Hepatocyte (in vitro differentiated cells): ENCODE results near the gene MEF2D. TPM values are rescaled to one million over a fixed set of nuclear protein-coding genes. Genes with fewer than 3 reads are reported as not detected.

Source experiments
- DNase-seq: peaks from one replicate; pipeline ENCODE4 v3.0.0-alpha.2; 2016; ENCODE audit warnings: low spot score
- H2AFZ ChIP-seq: fragments of 200-600 bp; sonication (generic); 2 replicates; pipeline ENCODE4 v1.6.0; 2016; ENCODE audit warnings: antibody characterized with exemption, mild to moderate bottlenecking
- H3K27ac ChIP-seq: fragments of 200-600 bp; sonication (generic); 2 replicates; pipeline ENCODE4 v1.5.1; 2016; ENCODE audit warnings: mild to moderate bottlenecking
- H3K27me3 ChIP-seq: fragments of 200-600 bp; sonication (generic); 2 replicates; pipeline ENCODE4 v1.6.1; 2016
- H3K36me3 ChIP-seq: fragments of 200-600 bp; sonication (generic); replicated peaks from 2 replicates; pipeline ENCODE4 v1.5.1; 2016; ENCODE audit warnings: low read depth; ENCODE audit not compliant: insufficient read depth
- H3K4me1 ChIP-seq: fragments of 200-600 bp; sonication (generic); 2 replicates; pipeline ENCODE4 v1.5.1; 2016; ENCODE audit warnings: mild to moderate bottlenecking, moderate library complexity; ENCODE audit not compliant: insufficient read depth
- H3K4me2 ChIP-seq: fragments of 200-600 bp; sonication (generic); 2 replicates; pipeline ENCODE4 v1.6.0; 2016
- H3K4me3 ChIP-seq: fragments of 200-600 bp; sonication (generic); 2 replicates; pipeline ENCODE4 v1.5.1; 2016; ENCODE audit warnings: mild to moderate bottlenecking
- H3K79me2 ChIP-seq: fragments of 200-600 bp; sonication (generic); 2 replicates; pipeline ENCODE4 v1.6.0; 2017; ENCODE audit warnings: mild to moderate bottlenecking
- H3K9me2 ChIP-seq: fragments of 200-600 bp; sonication (generic); replicated peaks from 2 replicates; pipeline ENCODE4 v1.6.0; 2017; ENCODE audit warnings: mild to moderate bottlenecking; ENCODE audit not compliant: insufficient read depth
- H3K9me3 ChIP-seq: fragments of 200-600 bp; sonication (generic); 2 replicates; pipeline ENCODE4 v1.5.1; 2016; ENCODE audit warnings: low read depth, mild to moderate bottlenecking
- H4K20me1 ChIP-seq: fragments of 200-600 bp; sonication (generic); 2 replicates; pipeline ENCODE4 v1.6.0; 2016; ENCODE audit warnings: mild to moderate bottlenecking; ENCODE audit not compliant: insufficient read depth, poor library complexity, severe bottlenecking
- CTCF ChIP-seq: fragments of 200-600 bp; sonication (generic); IDR thresholded peaks from 2 replicates; pipeline ENCODE4 v1.5.1; 2016; ENCODE audit warnings: antibody characterized with exemption, mild to moderate bottlenecking; ENCODE audit not compliant: poor library complexity
- EZH2 ChIP-seq: fragments of 200-600 bp; sonication (generic); IDR thresholded peaks from 2 replicates; pipeline ENCODE4 v1.6.1; 2016; ENCODE audit warnings: antibody characterized with exemption, mild to moderate bottlenecking, borderline replicate concordance
- EZH2phosphoT487 ChIP-seq: fragments of 200-600 bp; sonication (generic); IDR thresholded peaks from one replicate; pipeline ENCODE4 v1.6.1; 2018; ENCODE audit warnings: antibody characterized with exemption, mild to moderate bottlenecking, low read depth, moderate library complexity; ENCODE audit not compliant: unreplicated experiment, severe bottlenecking
- WGBS: methylation state at CpG from one replicate; pipeline ENCODE4 v1.1.6; 2016; ENCODE audit warnings: low lambda C conversion rate; ENCODE audit errors: missing lambda C conversion rate; 5-methylcytosine and 5-hydroxymethylcytosine counted together
- polyA plus RNA-seq: library from polyadenylated mRNA; unstranded; fragments of >200 nt; fragmentation: Nextera tagmentation; extraction: Ambion mirVana; gene quantifications from 2 replicates; pipeline ENCODE4 v1.2.1, GENCODE V29; 2016
- total RNA-seq: library from RNA; depleted of rRNA; stranded (reverse); fragments of >200 nt; gene quantifications from 2 replicates; pipeline ENCODE4 v1.2.3, GENCODE V29; 2014

The MEF2D gene
- total and polyA plus RNA-seq, 2 experiments from 2014 or later, result 20.1 to 25.1 TPM

- H3K4me2 ChIP-seq, result no peak overlapping the region
- no peaks in the 10 kb centered on the region for H3K4me1 ChIP-seq
- no peaks in the 10 kb centered on the region for H3K79me2 ChIP-seq
- no peak for TF ChIP-seq EZH2phosphoT487
- no peak for TF ChIP-seq CTCF
- no peak for TF ChIP-seq EZH2
- DNase-seq, result no peak
- no peaks in the 10 kb centered on the region for H4K20me1 ChIP-seq
- no peaks in the 10 kb centered on the region for H3K9me3 ChIP-seq
- no peak overlapping the region for H3K4me3 ChIP-seq
- no peak overlapping the region for H2AFZ ChIP-seq
- no peaks in the 10 kb centered on the region for H3K9me2 ChIP-seq
- H3K27me3 ChIP-seq, result no peaks in the 10 kb centered on the region
- no peaks in the 10 kb centered on the region for H3K36me3 ChIP-seq
- no peak overlapping the region for H3K27ac ChIP-seq
- WGBS, result 84% methylated on average over 2 of the region's 2 CpGs
These were observed 48.8 kb upstream of the MEF2D start for GRCh38 chr1:156549390-156549789.

GRCh38 chr1:156547982-156548381, 47.4 kb upstream of the MEF2D start:
- Histone ChIP-seq H4K20me1 (no peaks in the 10 kb centered on the region), H3K27ac (no peak overlapping the region), H3K9me3 (no peaks in the 10 kb centered on the region), H3K27me3 (no peaks in the 10 kb centered on the region), H3K4me3 (no peak overlapping the region), H3K4me2 (no peak overlapping the region), H2AFZ (no peak overlapping the region), H3K4me1 (no peaks in the 10 kb centered on the region), H3K9me2 (no peaks in the 10 kb centered on the region), H3K36me3 (no peaks in the 10 kb centered on the region), H3K79me2 (no peaks in the 10 kb centered on the region)
- 87% methylated on average over 9 of the region's 9 CpGs for WGBS
- no peak for DNase-seq
- TF ChIP-seq EZH2, result no peak
- no peak for TF ChIP-seq CTCF
- TF ChIP-seq EZH2phosphoT487, result no peak

GRCh38 chr1:156547434-156547833, 46.9 kb upstream of the MEF2D start:
- Histone ChIP-seq H3K9me3 (no peaks in the 10 kb centered on the region), H3K27ac (no peak overlapping the region), H2AFZ (no peak overlapping the region), H3K4me3 (no peak overlapping the region), H3K79me2 (no peaks in the 10 kb centered on the region), H3K36me3 (no peaks in the 10 kb centered on the region), H3K4me1 (no peaks in the 10 kb centered on the region), H3K27me3 (no peaks in the 10 kb centered on the region), H3K9me2 (no peaks in the 10 kb centered on the region), H3K4me2 (no peak overlapping the region), H4K20me1 (no peaks in the 10 kb centered on the region)
- TF ChIP-seq CTCF, result no peak
- TF ChIP-seq EZH2phosphoT487, result no peak
- no peak for TF ChIP-seq EZH2
- DNase-seq, result no peak
- 98% methylated on average over 4 of the region's 4 CpGs for WGBS

- Histone ChIP-seq H3K4me2 (no peak overlapping the region), H3K9me3 (no peaks in the 10 kb centered on the region), H3K27me3 (no peaks in the 10 kb centered on the region), H4K20me1 (no peaks in the 10 kb centered on the region), H3K27ac (no peak overlapping the region), H3K79me2 (no peaks in the 10 kb centered on the region), H3K9me2 (no peaks in the 10 kb centered on the region), H3K36me3 (no peaks in the 10 kb centered on the region), H3K4me1 (no peaks in the 10 kb centered on the region), H2AFZ (no peak overlapping the region), H3K4me3 (no peak overlapping the region)
- 99% methylated on average over 3 of the region's 3 CpGs for WGBS
- DNase-seq, result no peak
- TF ChIP-seq EZH2phosphoT487 (no peak), EZH2 (no peak), CTCF (no peak)
These were observed 45.7 kb upstream of the MEF2D start for GRCh38 chr1:156546267-156546666.
